Fibroblast of villous mesenchyme (primary cell): ENCODE results near the gene SLCO4C1. TPM values are rescaled to one million over a fixed set of nuclear protein-coding genes. Genes with fewer than 3 reads are reported as not detected.

ENCODE experiments used
- DNase-seq: peaks from one replicate; pipeline ENCODE4 v3.0.0-alpha.2; 2010; ENCODE audit warnings: low read depth
- H3K4me3 ChIP-seq: 2 replicates; pipeline ENCODE4 v1.5.1; 2011; ENCODE audit warnings: low read depth, mild to moderate bottlenecking, low read length
- total RNA-seq: library from RNA; depleted of rRNA; stranded (reverse); fragments of >200 nt; gene quantifications from 2 replicates; pipeline ENCODE4 v1.2.3, GENCODE V29; 2012
- TF ChIP-seq, protein P1 (sequence below): IDR thresholded peaks from 2 replicates; pipeline ENCODE4 v1.5.1; 2012; ENCODE audit warnings: low read depth, mild to moderate bottlenecking, low read length; ENCODE audit not compliant: insufficient read depth

SLCO4C1 gene
- total RNA-seq, 1 donor = under 0.01 TPM

DNA sequence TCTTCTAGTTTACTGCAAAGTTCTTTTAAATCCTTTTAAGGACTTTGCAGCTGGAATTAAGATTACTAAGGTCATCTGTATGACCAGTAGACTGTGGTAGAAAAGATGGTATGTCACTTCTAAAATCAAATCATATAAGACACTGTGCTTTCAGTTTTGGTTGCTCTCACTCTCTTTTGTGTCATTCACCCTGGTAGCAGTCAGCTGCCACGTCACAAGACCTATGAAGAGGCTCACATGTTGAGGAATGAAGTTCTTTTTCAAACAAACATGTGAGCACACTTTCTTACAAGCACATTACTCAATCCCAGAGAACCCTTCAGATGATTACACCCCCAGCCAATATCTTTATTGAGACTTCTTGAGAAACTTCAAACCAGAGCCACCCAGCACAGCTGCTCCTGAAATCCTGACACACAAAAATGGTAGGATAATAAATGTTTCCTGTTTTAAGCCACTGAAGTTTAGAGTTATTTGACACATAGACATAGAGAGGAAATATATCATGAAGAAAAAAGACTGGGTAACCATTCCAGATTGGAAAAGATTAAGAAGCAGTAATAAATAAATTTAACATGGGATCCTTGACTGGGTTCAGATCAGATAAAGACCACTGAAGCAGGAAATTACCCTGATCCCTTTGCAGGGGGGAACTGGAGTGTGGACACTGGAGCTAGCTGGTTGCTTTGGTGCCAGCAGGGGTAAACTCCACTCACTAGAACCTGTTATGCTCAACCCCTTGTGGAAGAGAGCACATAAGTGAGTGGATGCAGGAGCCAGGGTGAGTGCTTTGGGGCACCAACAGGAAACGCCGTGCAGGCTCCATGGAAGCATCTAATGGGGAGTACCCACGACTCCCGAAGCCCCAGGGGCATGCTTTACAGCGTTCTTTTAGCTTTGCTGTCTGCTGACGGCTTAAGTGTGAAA lies 64.1 kb downstream of the SLCO4C1 start:
- no peak for DNase-seq
- TF ChIP-seq, protein P1, sequence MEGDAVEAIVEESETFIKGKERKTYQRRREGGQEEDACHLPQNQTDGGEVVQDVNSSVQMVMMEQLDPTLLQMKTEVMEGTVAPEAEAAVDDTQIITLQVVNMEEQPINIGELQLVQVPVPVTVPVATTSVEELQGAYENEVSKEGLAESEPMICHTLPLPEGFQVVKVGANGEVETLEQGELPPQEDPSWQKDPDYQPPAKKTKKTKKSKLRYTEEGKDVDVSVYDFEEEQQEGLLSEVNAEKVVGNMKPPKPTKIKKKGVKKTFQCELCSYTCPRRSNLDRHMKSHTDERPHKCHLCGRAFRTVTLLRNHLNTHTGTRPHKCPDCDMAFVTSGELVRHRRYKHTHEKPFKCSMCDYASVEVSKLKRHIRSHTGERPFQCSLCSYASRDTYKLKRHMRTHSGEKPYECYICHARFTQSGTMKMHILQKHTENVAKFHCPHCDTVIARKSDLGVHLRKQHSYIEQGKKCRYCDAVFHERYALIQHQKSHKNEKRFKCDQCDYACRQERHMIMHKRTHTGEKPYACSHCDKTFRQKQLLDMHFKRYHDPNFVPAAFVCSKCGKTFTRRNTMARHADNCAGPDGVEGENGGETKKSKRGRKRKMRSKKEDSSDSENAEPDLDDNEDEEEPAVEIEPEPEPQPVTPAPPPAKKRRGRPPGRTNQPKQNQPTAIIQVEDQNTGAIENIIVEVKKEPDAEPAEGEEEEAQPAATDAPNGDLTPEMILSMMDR = no peak
- no peak overlapping the region for H3K4me3 ChIP-seq

DNA sequence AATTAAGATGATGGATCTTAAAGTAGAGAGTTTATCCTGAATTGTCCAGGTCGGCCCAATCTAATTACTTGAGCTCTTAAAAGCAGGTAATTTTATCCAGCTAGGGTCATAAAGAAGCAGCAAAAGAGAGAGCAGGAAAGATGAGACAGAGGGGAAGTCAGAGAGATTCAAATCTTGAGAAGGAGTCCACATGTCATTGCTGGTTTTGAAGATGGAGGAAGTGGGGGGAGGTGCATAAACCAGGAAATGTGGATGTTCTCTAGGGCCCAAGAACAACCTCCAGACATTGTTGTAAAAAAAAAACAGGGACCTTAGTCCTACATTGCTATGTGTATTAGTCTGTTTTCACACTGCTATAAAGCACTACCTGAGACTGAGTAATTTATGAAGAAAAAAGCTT lies 66.4 kb downstream of the SLCO4C1 start:
- no peak overlapping the region for H3K4me3 ChIP-seq
- TF ChIP-seq, protein P1 = no peak
- DNase-seq = no peak

DNA sequence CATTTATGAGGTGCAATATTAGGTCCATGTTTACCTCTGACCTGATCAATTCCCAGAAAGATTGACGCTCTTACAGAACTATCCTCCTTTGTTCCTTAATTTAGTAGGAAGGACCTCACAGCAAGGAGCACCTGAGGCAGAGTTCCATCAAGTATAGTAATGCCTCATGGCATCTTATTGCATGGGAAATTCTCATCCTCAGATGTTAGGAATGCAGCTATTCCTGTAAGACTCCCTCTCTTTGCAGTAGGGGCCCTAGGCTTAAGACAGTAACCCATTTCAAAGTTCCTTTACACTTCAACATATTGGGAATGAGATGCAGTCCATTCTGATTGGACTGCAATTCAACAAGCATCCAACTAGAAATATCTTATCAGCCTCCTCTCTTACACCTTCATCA lies 69.8 kb downstream of the SLCO4C1 start:
- no peak for DNase-seq
- H3K4me3 ChIP-seq = no peak overlapping the region
- TF ChIP-seq, protein P1 = no peak

GRCh38 chr5:102223542-102224477 lies 72.3 kb downstream of the SLCO4C1 start:
- peak; percentile 23 for DNase-seq
- TF ChIP-seq, protein P1 = peak; percentile 43
- H3K4me3 ChIP-seq = no peak overlapping the region

DNA sequence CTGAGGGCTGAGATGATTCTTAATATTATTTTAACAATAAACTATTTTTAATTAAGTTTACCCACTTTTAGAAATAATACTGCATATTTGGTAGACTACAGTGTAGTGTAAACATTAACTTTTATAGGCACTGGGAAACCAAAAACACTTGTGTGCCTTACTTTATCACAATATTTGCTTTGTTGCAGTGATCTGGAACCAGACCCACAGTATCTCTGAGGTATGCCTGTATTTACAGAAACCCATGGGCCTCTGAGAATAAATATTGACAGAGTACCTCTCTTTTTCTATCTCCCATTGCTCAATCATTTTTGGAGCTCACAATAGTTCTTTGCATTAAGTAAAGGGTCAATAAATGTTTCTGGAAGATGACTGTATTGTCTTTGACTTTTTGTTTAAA lies 73.3 kb downstream of the SLCO4C1 start:
- DNase-seq = no peak
- H3K4me3 ChIP-seq = no peak overlapping the region
- TF ChIP-seq, protein P1 = no peak

DNA sequence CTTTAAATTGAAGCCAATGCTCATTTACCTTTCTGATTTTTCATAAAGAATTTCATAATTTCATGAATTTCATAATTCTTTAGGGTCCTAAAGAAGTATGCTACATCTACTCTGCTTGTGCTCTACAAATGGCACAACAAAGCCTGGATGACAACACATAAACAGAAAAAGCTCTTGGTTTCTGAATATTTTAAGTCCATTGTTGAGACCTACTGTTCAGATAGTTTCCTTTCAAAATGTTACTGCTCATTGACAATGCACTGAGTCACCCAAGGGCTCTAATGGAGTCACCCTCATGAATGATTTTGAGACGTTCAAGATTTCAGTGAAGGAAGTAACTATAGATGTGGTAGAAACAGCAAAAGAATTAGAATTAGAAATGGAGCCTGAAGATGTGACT lies 74.1 kb downstream of the SLCO4C1 start:
- H3K4me3 ChIP-seq = no peak overlapping the region
- TF ChIP-seq, protein P1 = no peak
- no peak for DNase-seq
